ENCODE results near the gene CERT1.
A peak's percentile ranks its signal among the peaks of the same experiment; 100 is the strongest.
"Not testable (repeated sequence)": the region's sequence is repeated elsewhere in the genome, so short reads cannot be mapped to it uniquely, and the experiment has no call there.

The CERT1 gene

DNA sequence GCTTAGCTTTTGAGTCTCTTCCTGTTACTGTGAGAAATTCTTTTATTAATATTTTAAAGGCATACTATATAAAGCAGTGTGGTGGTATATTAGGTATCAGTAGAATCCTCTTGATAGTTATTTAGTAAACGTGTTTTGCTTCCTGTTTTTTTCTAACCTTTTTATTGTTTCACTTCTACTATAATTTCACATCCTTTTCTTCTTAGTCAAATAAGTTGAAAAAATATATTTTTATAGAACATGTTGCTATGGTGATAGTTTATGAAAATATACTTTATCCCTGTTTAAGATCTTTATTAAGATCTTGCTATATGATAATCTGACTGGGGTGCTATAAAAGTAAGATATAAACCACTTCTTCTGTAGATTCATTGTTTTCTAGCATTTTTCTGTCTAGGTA lies 2.4 kb upstream of the CERT1 start:
- in situ Hi-C loops (cut with MboI; ENCODE audit: low sequenced_read_pairs), result no loop called here
- H3K27me3 ChIP-seq (ENCODE audit: low read depth), result no peaks in the 10 kb centered on the region
- H3K4me3 ChIP-seq, result no peak overlapping the region
- H3K36me3 ChIP-seq (replicated peaks), result no peaks in the 10 kb centered on the region
- H3K4me1 ChIP-seq, result peaks cover 19% of the 10 kb centered on the region
- H3K9me3 ChIP-seq, result no peaks in the 10 kb centered on the region
- DNase-seq (ENCODE audit: low spot score in 2 of 2), result no peak

DNA sequence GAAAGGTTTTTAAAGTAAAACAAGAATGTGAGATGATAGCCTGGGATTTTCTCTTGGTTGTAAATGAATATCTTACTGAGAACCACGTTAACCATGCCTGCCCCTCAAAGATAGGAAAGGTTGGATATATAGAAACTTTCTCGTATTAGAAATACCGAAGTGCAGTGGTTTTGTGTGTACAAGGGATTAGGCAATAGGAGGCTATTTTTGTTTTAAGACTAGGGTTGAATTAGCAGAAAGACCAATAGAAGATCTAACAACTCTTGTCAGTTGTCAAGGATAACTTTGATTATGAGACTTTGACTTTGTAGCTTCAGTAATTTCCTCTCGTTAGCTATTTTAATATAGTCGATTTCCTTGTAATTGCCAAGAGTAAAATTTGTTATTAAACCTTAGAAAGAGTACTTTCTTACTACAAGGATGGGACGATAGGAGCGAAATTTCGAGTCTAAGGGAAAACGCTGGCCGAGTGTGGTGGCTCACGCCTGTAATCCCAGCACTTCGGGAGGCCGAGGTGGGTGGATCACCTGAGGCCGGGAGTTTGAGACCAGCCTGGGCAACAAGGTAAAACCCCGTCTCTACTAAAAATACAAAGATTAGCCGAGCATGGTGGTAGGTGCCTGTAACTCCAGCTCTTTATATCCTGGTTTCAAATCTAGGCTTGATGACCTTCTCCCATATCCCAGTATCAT lies 1.1 kb upstream of the CERT1 start:
- H3K4me1 ChIP-seq, result peaks cover 32% of the 10 kb centered on the region
- in situ Hi-C loops (cut with MboI; ENCODE audit: low sequenced_read_pairs), result no loop called here

DNA sequence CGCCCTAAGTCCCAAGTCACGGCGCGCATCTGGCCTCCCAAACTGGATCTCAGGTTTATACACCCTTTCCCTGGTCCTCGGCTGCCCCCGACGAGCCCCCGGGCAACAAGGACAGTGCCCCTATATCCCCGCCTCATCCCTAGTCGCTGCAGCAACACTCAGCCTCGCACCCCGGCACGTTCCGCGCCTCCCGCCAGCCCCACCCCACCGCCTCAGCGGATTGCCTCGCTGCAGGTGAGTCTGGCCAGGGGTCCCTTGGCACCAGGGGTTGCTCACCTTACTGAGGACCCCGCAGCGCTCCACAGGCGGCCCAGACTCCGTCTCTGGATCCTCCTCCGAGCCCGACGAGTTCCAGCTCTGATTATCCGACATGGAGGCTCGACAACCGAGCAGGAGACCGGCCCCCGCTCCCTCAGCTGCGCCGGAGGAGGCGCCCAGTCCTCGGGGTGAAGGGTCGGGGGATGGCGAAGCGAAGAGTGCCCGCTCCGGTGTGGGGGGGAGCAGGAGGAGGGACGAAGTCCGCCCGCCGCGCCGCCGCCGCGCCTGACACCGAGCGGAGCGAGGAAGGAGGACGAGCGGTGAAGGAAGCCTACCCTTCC lies 494 bp downstream of the CERT1 start:
- DNase-seq (ENCODE audit: low spot score in 2 of 2), result peak in 1 of 2 experiments; percentile 59
- in situ Hi-C loops (cut with MboI; ENCODE audit: low sequenced_read_pairs), result no loop called here

More for the DNA sequence above, 1.1 kb upstream of the CERT1 start:
- no peak for DNase-seq (ENCODE audit: low spot score in 2 of 2)
- H3K36me3 ChIP-seq (replicated peaks), result no peaks in the 10 kb centered on the region
- H3K27me3 ChIP-seq (ENCODE audit: low read depth), result no peaks in the 10 kb centered on the region
- H3K9me3 ChIP-seq, result no peaks in the 10 kb centered on the region
- peak overlapping the region; percentile 81 for H3K4me3 ChIP-seq

DNA sequence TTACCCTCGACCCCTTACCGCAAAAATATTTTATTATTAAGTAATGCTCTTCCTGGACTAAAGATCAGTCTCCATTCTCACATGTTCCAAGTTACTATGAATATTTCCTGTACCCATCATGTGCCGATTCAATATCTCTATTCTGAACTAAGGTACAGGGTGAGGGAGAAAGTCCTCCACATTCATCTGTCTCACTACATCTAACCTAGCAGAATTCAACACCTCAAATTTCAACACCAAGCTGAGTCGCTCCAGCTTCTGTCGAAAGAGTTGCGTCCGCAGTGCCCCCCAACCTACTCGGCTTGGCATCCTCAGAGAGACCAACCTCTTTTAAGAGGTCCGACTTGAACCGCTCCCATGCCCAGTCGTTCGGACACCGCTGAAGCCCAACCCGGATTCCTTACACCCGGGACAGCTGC lies 1.0 kb downstream of the CERT1 start:
- peak in 1 of 2 experiments; percentile 44 for DNase-seq (ENCODE audit: low spot score in 2 of 2)
- H3K4me3 ChIP-seq, result peak overlapping the region; percentile 81
- H3K4me1 ChIP-seq, result peaks cover 32% of the 10 kb centered on the region
- no peaks in the 10 kb centered on the region for H3K36me3 ChIP-seq (replicated peaks)
- in situ Hi-C loops (cut with MboI; ENCODE audit: low sequenced_read_pairs), result no loop called here
- no peaks in the 10 kb centered on the region for H3K27me3 ChIP-seq (ENCODE audit: low read depth)
- H3K9me3 ChIP-seq, result no peaks in the 10 kb centered on the region

More for the DNA sequence above, 494 bp downstream of the CERT1 start:
- H3K36me3 ChIP-seq (replicated peaks), result no peaks in the 10 kb centered on the region
- H3K27me3 ChIP-seq (ENCODE audit: low read depth), result no peaks in the 10 kb centered on the region
- H3K9me3 ChIP-seq, result no peaks in the 10 kb centered on the region
- H3K4me3 ChIP-seq, result peak overlapping the region; percentile 81
- H3K4me1 ChIP-seq, result peaks cover 32% of the 10 kb centered on the region

DNA sequence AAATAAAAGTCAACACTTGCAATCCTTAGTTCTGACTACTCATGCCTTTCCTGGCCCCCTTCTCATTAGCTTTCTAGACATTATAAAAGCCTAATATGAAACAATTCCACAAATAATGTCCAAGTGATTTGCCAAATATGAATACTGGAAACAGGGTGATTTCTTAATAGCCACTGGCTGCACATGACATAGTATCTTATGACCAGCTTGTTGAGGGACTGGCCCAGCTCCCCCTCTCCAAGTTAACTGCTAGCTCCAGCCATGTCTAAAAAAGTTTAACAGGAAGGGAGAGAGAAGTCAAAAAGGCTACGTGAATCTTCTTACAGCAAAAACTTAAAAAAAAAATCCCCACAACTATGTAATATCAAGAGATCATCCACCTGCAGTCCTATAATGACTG lies 1.5 kb downstream of the CERT1 start:
- no peaks in the 10 kb centered on the region for H3K36me3 ChIP-seq (replicated peaks)
- H3K4me1 ChIP-seq, result peaks cover 32% of the 10 kb centered on the region
- H3K4me3 ChIP-seq, result peak overlapping the region; percentile 81
- in situ Hi-C loops (cut with MboI; ENCODE audit: low sequenced_read_pairs), result no loop called here
- DNase-seq (ENCODE audit: low spot score in 2 of 2), result peak in 1 of 2 experiments; percentile 10
- no peaks in the 10 kb centered on the region for H3K9me3 ChIP-seq
- no peaks in the 10 kb centered on the region for H3K27me3 ChIP-seq (ENCODE audit: low read depth)

DNA sequence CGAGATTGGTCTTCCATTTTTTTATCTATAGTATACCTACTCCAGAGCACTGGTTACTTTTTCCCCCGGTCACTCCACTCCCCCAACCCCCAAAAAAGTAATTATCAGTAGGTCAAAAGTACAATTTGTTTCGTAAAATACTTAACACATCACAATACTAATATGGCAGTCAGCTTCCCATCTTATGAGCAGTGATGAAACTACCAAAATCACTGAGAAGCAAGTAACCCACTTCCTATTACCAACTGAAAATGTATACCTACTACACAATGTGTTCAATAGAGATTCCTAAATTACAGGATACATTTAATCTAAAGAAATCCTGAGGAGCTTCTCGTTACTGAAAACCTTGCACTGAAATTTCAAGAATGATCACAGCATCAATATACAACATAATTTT lies 1.9 kb downstream of the CERT1 start:
- no peak for DNase-seq (ENCODE audit: low spot score in 2 of 2)
- H3K4me1 ChIP-seq, result peaks cover 32% of the 10 kb centered on the region
- H3K36me3 ChIP-seq (replicated peaks), result no peaks in the 10 kb centered on the region
- peak overlapping the region; percentile 81 for H3K4me3 ChIP-seq
- H3K9me3 ChIP-seq, result no peaks in the 10 kb centered on the region
- in situ Hi-C loops (cut with MboI; ENCODE audit: low sequenced_read_pairs), result no loop called here
- no peaks in the 10 kb centered on the region for H3K27me3 ChIP-seq (ENCODE audit: low read depth)

DNA sequence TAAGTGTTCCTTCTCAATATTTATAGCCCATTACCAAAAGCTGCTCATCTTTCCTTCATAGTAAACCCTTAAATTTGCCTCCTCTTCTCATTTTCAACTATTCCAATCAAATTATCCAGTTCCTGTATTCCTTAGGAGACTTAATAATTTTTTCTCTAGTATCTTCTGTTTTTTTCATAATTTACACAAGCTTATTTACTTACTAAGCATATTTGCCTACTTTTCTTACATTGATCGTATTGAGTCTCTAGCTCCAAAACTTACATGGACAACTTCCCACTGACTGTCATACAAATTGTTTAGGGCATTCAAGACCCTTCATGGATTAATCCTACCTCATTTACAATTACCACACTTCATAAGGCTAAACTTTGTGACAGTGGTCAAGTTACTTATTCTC lies 3.6 kb downstream of the CERT1 start:
- DNase-seq (ENCODE audit: low spot score in 2 of 2), result no peak
- no peaks in the 10 kb centered on the region for H3K36me3 ChIP-seq (replicated peaks)
- H3K4me3 ChIP-seq, result no peak overlapping the region
- H3K9me3 ChIP-seq, result no peaks in the 10 kb centered on the region
- in situ Hi-C loops (cut with MboI; ENCODE audit: low sequenced_read_pairs), result no loop called here
- H3K27me3 ChIP-seq (ENCODE audit: low read depth), result no peaks in the 10 kb centered on the region
- H3K4me1 ChIP-seq, result peaks cover 21% of the 10 kb centered on the region

DNA sequence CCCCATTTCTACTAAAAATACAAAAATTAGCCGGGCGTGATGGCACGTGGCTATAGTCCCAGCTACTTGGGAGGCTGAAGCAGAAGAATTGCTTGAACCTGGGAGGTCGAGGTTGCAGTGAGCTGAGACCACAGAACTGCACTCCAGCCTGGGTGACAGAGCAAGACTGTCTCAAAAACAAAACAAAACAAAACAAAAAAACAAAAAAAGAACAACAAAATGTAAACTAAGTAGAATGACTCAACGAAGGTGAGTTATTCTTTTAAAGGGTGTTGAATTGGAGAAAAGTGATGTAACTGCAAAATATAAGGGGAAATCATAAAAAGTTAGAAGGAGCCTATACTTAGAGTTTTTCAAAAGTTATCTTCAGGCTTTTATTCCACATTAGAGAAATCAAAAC lies 6.3 kb downstream of the CERT1 start:
- H3K9me3 ChIP-seq; in situ Hi-C loops (cut with MboI; ENCODE audit: low sequenced_read_pairs); H3K36me3 ChIP-seq (replicated peaks); H3K4me3 ChIP-seq; DNase-seq (ENCODE audit: low spot score in 2 of 2); H3K27me3 ChIP-seq (ENCODE audit: low read depth): not testable (repeated sequence)
- peaks cover 17% of the 10 kb centered on the region for H3K4me1 ChIP-seq

DNA sequence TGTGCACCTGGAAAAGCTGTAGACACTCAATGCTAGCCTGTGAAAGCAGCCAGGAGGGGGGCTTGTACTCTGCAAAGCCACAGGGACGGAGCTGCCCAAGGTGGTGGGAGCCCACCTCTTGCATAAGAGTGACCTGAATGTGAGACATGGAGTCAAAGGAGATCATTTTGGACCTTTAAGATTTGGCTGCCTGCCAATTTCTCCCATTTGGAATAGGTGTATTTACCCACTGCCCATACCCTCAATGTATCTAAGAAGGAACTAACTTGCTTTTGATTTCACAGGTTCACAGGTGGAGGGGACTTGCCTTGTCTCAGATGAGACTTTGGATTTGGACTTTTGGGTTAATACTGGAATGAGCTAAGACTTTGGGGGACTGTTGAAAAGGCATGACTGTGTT lies 12.6 kb downstream of the CERT1 start:
- in situ Hi-C loops (cut with MboI; ENCODE audit: low sequenced_read_pairs); H3K36me3 ChIP-seq (replicated peaks); DNase-seq (ENCODE audit: low spot score in 2 of 2): not testable (repeated sequence)

DNA sequence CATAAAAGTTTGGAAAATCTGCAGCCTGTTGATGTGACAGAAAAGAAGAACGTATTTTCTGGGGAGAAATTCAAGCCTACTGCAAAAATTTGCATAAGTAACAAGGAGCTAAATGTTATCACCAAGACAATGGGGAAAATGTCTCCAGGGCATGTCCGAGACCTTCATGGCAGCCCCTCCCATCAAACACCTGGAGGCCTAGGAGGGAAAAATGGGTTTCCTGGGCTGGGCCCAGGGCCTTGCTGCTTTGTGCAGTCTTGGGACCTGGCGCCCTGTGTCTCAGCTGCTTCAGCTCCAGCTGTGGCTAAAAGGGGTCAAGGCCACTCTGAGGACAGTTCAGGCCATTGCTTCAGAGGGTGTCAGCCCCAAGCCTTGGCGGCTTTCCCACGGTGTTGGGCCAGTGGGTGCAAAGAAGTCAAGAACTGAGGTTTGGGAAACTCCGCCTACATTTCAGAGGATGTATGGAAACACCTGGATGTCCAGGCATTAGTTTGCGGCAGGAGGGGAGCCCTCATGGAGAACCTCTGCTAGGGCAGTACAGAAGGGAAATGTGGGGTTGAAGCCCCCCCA lies 13.1 kb downstream of the CERT1 start:
- Histone ChIP-seq H3K36me3 (replicated peaks) (peaks cover 4% of the 10 kb centered on the region; the same call in 1 of the 2 replicates), H3K27me3 (ENCODE audit: low read depth) (no peaks in the 10 kb centered on the region), H3K4me3 (no peak overlapping the region), H3K4me1 (no peaks in the 10 kb centered on the region), H3K9me3 (no peaks in the 10 kb centered on the region)
- in situ Hi-C loops (cut with MboI; ENCODE audit: low sequenced_read_pairs), result no loop called here
- DNase-seq (ENCODE audit: low spot score in 2 of 2), result no peak

More for the DNA sequence above, 12.6 kb downstream of the CERT1 start:
- H3K9me3 ChIP-seq; H3K4me1 ChIP-seq; H3K27me3 ChIP-seq (ENCODE audit: low read depth); H3K4me3 ChIP-seq: not testable (repeated sequence)

DNA sequence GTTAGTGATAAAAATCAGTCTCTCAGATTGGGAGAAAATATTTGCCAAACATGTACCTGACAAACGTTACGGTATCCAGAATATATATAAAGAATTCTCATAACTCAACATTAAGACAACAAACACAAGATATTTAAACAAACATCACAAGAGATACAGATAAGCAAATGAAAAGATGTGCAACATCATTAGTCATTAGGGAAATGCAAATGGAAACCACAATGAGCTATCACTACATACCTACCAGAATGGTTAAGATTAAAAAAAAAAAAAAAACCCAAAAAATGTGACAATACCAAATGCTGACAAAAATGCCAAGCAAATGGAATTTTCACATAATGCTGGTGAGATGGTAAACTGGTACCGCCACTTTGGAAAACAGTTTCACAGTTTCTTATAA lies 15.4 kb downstream of the CERT1 start:
- Histone ChIP-seq H3K9me3 (no peaks in the 10 kb centered on the region), H3K4me1 (no peaks in the 10 kb centered on the region), H3K36me3 (replicated peaks) (peaks cover 4% of the 10 kb centered on the region; the same call in 1 of the 2 replicates), H3K4me3 (no peak overlapping the region), H3K27me3 (ENCODE audit: low read depth) (no peaks in the 10 kb centered on the region)
- in situ Hi-C loops (cut with MboI; ENCODE audit: low sequenced_read_pairs), result no loop called here
- no peak for DNase-seq (ENCODE audit: low spot score in 2 of 2)

DNA sequence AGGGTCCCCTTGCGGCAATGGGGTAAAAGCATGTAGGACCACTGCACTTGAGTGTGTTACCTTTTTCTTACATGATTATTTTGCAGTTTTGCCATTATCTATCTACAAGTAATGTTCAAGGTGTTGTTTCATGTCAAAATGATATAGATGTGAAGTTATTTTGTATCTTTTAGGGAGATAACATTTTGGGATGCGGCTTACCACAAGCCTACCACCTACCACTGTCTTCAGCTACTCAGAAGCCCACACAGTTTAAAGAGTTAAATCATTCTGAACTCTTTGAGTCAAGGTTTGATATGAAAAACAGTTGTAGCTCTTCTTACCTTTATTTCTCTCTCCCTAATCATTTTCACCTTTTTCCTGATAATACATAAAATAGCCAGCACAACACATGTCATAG lies 19.8 kb downstream of the CERT1 start:
- Histone ChIP-seq H3K4me1 (no peaks in the 10 kb centered on the region; the same call in 1 of the 2 replicates), H3K36me3 (replicated peaks) (no peaks in the 10 kb centered on the region; the same call in 1 of the 2 replicates), H3K27me3 (ENCODE audit: low read depth) (no peaks in the 10 kb centered on the region), H3K4me3 (no peak overlapping the region), H3K9me3 (peaks cover 5% of the 10 kb centered on the region; the same call in 1 of the 2 replicates)
- in situ Hi-C loops (cut with MboI; ENCODE audit: low sequenced_read_pairs), result no loop called here
- no peak for DNase-seq (ENCODE audit: low spot score in 2 of 2)

DNA sequence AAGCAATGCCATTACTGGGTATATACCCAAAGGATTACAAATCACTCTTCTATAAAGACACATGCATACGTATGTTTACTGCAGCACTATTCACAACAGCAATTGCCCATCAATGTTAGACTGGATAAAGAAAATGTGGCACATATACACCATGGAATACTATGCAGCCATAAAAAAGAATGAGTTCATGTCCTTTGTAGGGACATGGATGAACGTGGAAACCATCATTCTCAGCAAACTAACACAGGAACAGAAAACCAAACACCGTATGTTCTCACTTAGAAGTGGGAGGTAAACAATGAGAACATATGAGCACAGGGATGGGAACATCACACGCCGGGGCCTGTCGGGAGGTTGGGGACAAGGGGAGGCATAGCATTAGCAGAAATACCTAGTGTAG lies 21.6 kb downstream of the CERT1 start:
- H3K4me1 ChIP-seq; DNase-seq (ENCODE audit: low spot score in 2 of 2); H3K27me3 ChIP-seq (ENCODE audit: low read depth); H3K4me3 ChIP-seq; in situ Hi-C loops (cut with MboI; ENCODE audit: low sequenced_read_pairs); H3K36me3 ChIP-seq (replicated peaks); H3K9me3 ChIP-seq: not testable (repeated sequence)

DNA sequence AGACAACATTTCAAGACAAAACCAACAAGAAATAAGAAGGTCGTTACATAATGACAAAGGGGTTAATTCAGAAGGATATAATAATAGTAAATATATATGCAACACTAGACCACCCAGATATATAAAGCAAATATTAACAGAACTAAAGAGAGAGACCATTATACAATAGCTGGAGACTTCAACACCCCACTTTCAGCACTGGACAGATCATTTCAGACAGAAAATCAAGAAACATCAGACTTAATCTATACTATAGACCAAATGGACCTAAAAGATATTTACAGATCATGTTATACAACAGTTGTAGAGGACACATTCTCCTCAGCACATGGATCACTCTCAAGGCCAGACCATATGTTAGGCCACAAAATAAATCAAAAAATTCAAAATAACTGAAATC lies 26.8 kb downstream of the CERT1 start:
- in situ Hi-C loops (cut with MboI; ENCODE audit: low sequenced_read_pairs), result no loop called here

More for the DNA sequence above, 26.8 kb downstream of the CERT1 start:
- Histone ChIP-seq H3K27me3 (ENCODE audit: low read depth) (no peaks in the 10 kb centered on the region), H3K4me1 (peaks cover 6% of the 10 kb centered on the region), H3K36me3 (replicated peaks) (no peaks in the 10 kb centered on the region), H3K4me3 (no peak overlapping the region), H3K9me3 (peaks cover 5% of the 10 kb centered on the region; the same call in 1 of the 2 replicates)
- no peak for DNase-seq (ENCODE audit: low spot score in 2 of 2)
